ENCODE data around the gene DUSP10.

DNA sequence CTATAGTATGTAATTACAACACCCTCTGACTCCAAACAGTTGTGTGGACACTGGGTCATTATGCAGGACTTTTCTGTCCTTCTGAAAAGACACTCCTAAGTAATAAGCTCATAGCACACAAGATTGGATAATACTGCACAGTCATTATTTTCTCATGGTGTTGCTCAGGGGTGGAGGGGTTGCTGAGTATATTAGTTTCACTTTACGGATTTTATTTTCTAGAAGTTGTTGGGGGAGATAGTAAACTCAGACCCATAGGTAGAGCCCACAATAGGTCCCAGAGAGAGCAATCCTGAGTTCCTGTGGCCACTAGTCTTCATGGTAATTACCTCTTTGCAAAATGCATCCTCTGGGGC is 53.4 kb downstream of the DUSP10 start:
- no peak for TF ChIP-seq CTCF (IDR thresholded peaks at IDR 0.05; ENCODE audit: insufficient read depth, low read length, poor library complexity, severe bottlenecking)
- no peak for TF ChIP-seq EZH2phosphoT487 (conservative IDR thresholded peaks at IDR 0.05; ENCODE audit: low read length)
